ENCODE measurements around the gene COL6A2. TPM values are rescaled to one million over a fixed set of nuclear protein-coding genes. Genes with fewer than 3 reads are reported as not detected.

COL6A2 gene
- total and polyA plus RNA-seq, 2 of the 4 experiments (the other 2 are of a cell fraction) = 208 to 1,065 TPM

DNA sequence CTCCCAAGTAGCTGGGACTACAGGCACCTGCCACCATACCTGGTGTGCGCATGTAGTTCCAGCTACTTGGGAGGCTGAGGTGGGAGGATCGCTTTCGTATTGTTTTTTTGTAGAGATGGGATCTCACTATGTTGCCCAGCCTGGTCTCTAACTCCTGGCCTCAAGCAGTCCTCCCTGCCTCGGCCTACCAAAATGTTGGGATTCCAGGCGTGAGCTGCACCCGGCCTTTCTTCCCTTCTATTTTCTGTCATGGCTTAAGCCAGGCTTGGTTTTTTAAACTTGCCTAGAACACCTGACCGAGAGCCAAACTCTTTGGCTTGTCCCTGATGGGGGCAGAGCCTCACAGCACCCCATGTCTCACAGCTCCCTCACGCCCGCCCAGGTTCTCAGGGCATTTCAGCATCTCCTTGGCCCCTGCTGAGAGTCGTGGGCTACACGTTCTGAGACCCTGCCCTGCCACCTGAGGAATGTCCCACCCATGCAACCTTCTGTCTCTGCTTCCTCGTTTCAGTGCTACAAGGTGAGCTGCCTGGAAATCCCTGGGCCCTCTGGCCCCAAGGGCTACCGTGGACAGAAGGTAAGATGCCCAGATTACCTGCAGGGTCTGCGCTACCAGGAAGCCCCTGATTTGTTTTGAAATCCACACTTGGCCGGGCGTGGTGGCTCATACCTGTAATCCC is 15.7 kb downstream of the COL6A2 start:
- dilution Hi-C loops (cut with HindIII; ENCODE audit: low sequenced_read_pairs, unreplicated experiment) (no loop called here), in situ Hi-C loops (cut with MboI; ENCODE audit: low sequenced_read_pairs) (no loop called here), intact Hi-C loops (cut with micrococcal nuclease) (no loop called here)
- H3K14ac ChIP-seq (replicated peaks; ENCODE audit: low read depth, low read length) = no peak overlapping the region
- H3K18ac ChIP-seq (ENCODE audit: low read depth, low read length) = no peak overlapping the region
- peak overlapping the region; percentile 51 for H2AFZ ChIP-seq (replicated peaks; ENCODE audit: low read length, poor library complexity)
- CTCF ChIA-PET = interaction anchor here (1.3 kb wide), 1 partner anchor 140 kb away, joined by 3 read pairs; no protein-coding TSS in a partner anchor
- H2BK15ac ChIP-seq (ENCODE audit: low read depth, low read length) = no peak overlapping the region
- 90% methylated on average over 7 of the region's 16 CpGs; no CpG with 5 or more reads in 1 of the 2 experiments for WGBS, 2 experiments (ENCODE audit: extremely low coverage in 2 of 2, insufficient read length in 1 of 2)
- H2AK9ac ChIP-seq (replicated peaks; ENCODE audit: low read depth, low read length, poor library complexity) = peak overlapping the region; percentile 65
- peaks cover 93% of the 10 kb centered on the region for H3K36me3 ChIP-seq (ENCODE audit: control insufficient read depth, insufficient read depth, low read length)
- H3K27ac ChIP-seq (ENCODE audit: insufficient read depth, low read length) = no peak overlapping the region
- no peaks in the 10 kb centered on the region for H3K27me3 ChIP-seq (ENCODE audit: control insufficient read depth, insufficient read depth, low read length)
- no peak overlapping the region for H4K8ac ChIP-seq (ENCODE audit: low read depth in 2 of 2, low read length in 2 of 2)
- peaks cover 5% of the 10 kb centered on the region for H3K9me3 ChIP-seq (ENCODE audit: control insufficient read depth, insufficient read depth, low read length)
- H2AK5ac ChIP-seq (ENCODE audit: low read depth, low read length) = no peak overlapping the region
- no peak overlapping the region for H3K4me2 ChIP-seq (ENCODE audit: low read depth, low read length)
- no peak overlapping the region for H3K23ac ChIP-seq (ENCODE audit: low read depth, low read length)
- no peak overlapping the region for H3K9ac ChIP-seq (ENCODE audit: low read depth, low read length)
- no peak overlapping the region for H2BK120ac ChIP-seq (ENCODE audit: low read depth, low read length)
- no peak overlapping the region; the same call in 1 of the 2 replicates for H2BK20ac ChIP-seq (ENCODE audit: low read depth, low read length)
- no TSS peak for BruUV-seq (replicated peaks)
- POLR2A ChIA-PET (ENCODE audit: unreplicated experiment) = interaction anchor here (0.7 kb wide), 1 partner anchor 11 kb away, joined by 3 read pairs; no protein-coding TSS in a partner anchor
- H4K91ac ChIP-seq (ENCODE audit: insufficient read depth, low read depth, low read length) = no peak overlapping the region
- no peak overlapping the region for H3K4ac ChIP-seq (ENCODE audit: low read depth, low read length)
- no peak overlapping the region for H2BK5ac ChIP-seq (ENCODE audit: low read depth, low read length, poor library complexity, severe bottlenecking)
- H3K4me1 ChIP-seq (ENCODE audit: control insufficient read depth, insufficient read depth, low read length) = peaks cover 2% of the 10 kb centered on the region; the same call in 1 of the 2 replicates
- H3K9me1 ChIP-seq (ENCODE audit: insufficient read depth, low read length) = peaks cover 5% of the 10 kb centered on the region; the same call in 1 of the 2 replicates
- H3K56ac ChIP-seq (ENCODE audit: extremely low read depth, insufficient read depth, low read length) = no peak overlapping the region
- DNase-seq (no peak), ATAC-seq (ENCODE audit: low read depth) (no peak)
- no peak overlapping the region for H4K5ac ChIP-seq (ENCODE audit: low read depth, low read length)
- peaks cover 83% of the 10 kb centered on the region for H4K20me1 ChIP-seq (ENCODE audit: insufficient read depth, low read length)
- H3K4me3 ChIP-seq (ENCODE audit: insufficient read depth, low read depth, low read length) = no peak overlapping the region
- H3K79me1 ChIP-seq (ENCODE audit: low read depth in 1 of 2, low read length in 2 of 2) = peaks cover 24 to 82% of the 10 kb centered on the region in 2 experiments
- no peak for TF ChIP-seq NFE2L2 (IDR thresholded peaks at IDR 0.05; ENCODE audit: low read depth, low read length)
- TF ChIP-seq RAD21 (IDR thresholded peaks at IDR 0.05; ENCODE audit: low read length) = no peak
- TF ChIP-seq MXI1 (IDR thresholded peaks at IDR 0.05; ENCODE audit: borderline replicate concordance, low read depth, low read length) = no peak
- no peak for TF ChIP-seq FOS (IDR thresholded peaks at IDR 0.05; ENCODE audit: low read depth, low read length)
- no peak for TF ChIP-seq CHD1 (IDR thresholded peaks at IDR 0.05; ENCODE audit: low read depth, low read length)
- no peak for TF ChIP-seq POLR2A (IDR thresholded peaks at IDR 0.05; ENCODE audit: low read depth, low read length)
- TF ChIP-seq, protein P1, sequence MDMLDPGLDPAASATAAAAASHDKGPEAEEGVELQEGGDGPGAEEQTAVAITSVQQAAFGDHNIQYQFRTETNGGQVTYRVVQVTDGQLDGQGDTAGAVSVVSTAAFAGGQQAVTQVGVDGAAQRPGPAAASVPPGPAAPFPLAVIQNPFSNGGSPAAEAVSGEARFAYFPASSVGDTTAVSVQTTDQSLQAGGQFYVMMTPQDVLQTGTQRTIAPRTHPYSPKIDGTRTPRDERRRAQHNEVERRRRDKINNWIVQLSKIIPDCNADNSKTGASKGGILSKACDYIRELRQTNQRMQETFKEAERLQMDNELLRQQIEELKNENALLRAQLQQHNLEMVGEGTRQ (IDR thresholded peaks at IDR 0.05; ENCODE audit: low read depth, low read length) = no peak
- no peak for TF ChIP-seq RCOR1 (IDR thresholded peaks at IDR 0.05; ENCODE audit: insufficient replicate concordance, low read length)
- TF ChIP-seq, protein P2, sequence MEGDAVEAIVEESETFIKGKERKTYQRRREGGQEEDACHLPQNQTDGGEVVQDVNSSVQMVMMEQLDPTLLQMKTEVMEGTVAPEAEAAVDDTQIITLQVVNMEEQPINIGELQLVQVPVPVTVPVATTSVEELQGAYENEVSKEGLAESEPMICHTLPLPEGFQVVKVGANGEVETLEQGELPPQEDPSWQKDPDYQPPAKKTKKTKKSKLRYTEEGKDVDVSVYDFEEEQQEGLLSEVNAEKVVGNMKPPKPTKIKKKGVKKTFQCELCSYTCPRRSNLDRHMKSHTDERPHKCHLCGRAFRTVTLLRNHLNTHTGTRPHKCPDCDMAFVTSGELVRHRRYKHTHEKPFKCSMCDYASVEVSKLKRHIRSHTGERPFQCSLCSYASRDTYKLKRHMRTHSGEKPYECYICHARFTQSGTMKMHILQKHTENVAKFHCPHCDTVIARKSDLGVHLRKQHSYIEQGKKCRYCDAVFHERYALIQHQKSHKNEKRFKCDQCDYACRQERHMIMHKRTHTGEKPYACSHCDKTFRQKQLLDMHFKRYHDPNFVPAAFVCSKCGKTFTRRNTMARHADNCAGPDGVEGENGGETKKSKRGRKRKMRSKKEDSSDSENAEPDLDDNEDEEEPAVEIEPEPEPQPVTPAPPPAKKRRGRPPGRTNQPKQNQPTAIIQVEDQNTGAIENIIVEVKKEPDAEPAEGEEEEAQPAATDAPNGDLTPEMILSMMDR (conservative IDR thresholded peaks at IDR 0.05; ENCODE audit: low read depth, low read length) = no peak
- no peak for TF ChIP-seq MAZ (IDR thresholded peaks at IDR 0.05; ENCODE audit: borderline replicate concordance, low read depth, low read length)
